ENCODE measurements around the gene FYCO1. TPM values are rescaled to one million over a fixed set of nuclear protein-coding genes. Genes with fewer than 3 reads are reported as not detected.

FYCO1 gene
- total RNA-seq, 1 experiment from 2014 or later: 7.3 TPM

- no peak for DNase-seq (ENCODE audit: low spot score)
Measured at GRCh38 chr3:45984331-45985312, 11.0 kb downstream of the FYCO1 start.

GRCh38 chr3:45983770-45984169 is 11.9 kb downstream of the FYCO1 start:
- no peak for DNase-seq (ENCODE audit: low spot score)

GRCh38 chr3:45981346-45982074 is 14.1 kb downstream of the FYCO1 start:
- DNase-seq (ENCODE audit: low spot score): peak; percentile 38

- DNase-seq (ENCODE audit: low spot score): no peak
Measured at GRCh38 chr3:45980819-45981218, 14.8 kb downstream of the FYCO1 start.

GRCh38 chr3:45980229-45980813 is 15.3 kb downstream of the FYCO1 start:
- no peak for DNase-seq (ENCODE audit: low spot score)

GRCh38 chr3:45979378-45979777 is 16.2 kb downstream of the FYCO1 start:
- DNase-seq (ENCODE audit: low spot score): no peak

GRCh38 chr3:45978006-45978761 is 17.4 kb downstream of the FYCO1 start:
- no peak for DNase-seq (ENCODE audit: low spot score)

- DNase-seq (ENCODE audit: low spot score): no peak
Measured at GRCh38 chr3:45976191-45977091, 19.2 kb downstream of the FYCO1 start.

GRCh38 chr3:45975686-45976085 is 19.9 kb downstream of the FYCO1 start:
- no peak for DNase-seq (ENCODE audit: low spot score)

GRCh38 chr3:45974686-45975085 is 20.9 kb downstream of the FYCO1 start:
- DNase-seq (ENCODE audit: low spot score): no peak

GRCh38 chr3:45972534-45973402 is 22.9 kb downstream of the FYCO1 start:
- DNase-seq (ENCODE audit: low spot score): peak; percentile 70

GRCh38 chr3:45969953-45970352 is 25.7 kb downstream of the FYCO1 start:
- no peak for DNase-seq (ENCODE audit: low spot score)

- no peak for DNase-seq (ENCODE audit: low spot score)
Measured at GRCh38 chr3:45969116-45969515, 26.5 kb downstream of the FYCO1 start.

GRCh38 chr3:45968706-45969105 is 26.9 kb downstream of the FYCO1 start:
- DNase-seq (ENCODE audit: low spot score): peak; percentile 36

GRCh38 chr3:45968149-45968548 is 27.5 kb downstream of the FYCO1 start:
- no peak for DNase-seq (ENCODE audit: low spot score)

GRCh38 chr3:45967724-45968123 is 27.9 kb downstream of the FYCO1 start:
- no peak for DNase-seq (ENCODE audit: low spot score)

- DNase-seq (ENCODE audit: low spot score): no peak
Measured at GRCh38 chr3:45966950-45967640, 28.5 kb downstream of the FYCO1 start.

- no peak for DNase-seq (ENCODE audit: low spot score)
Measured at GRCh38 chr3:45966371-45966791, 29.2 kb downstream of the FYCO1 start.

- no peak for DNase-seq (ENCODE audit: low spot score)
Measured at GRCh38 chr3:45965653-45966052, 30.0 kb downstream of the FYCO1 start.
